Lung (tissue), 12 donors: ENCODE measurements around the gene SLC25A26. TPM values are rescaled to one million over a fixed set of nuclear protein-coding genes. Genes with fewer than 3 reads are reported as not detected.
"Not testable (repeated sequence)": the region's sequence is repeated elsewhere in the genome, so short reads cannot be mapped to it uniquely, and the experiment has no call there.

Experiments used
- ATAC-seq: fragments of 200-7000 bp; cut with Tn5 transposase; one replicate; pipeline ENCODE4 v1.9.1; 2020; ENCODE audit warnings: moderate number of reproducible peaks; ENCODE audit not compliant: insufficient read depth, low FRiP score
- DNase-seq, 3 donors: peaks; one replicate each; pipeline ENCODE4 v3.0.0-alpha.2; 2013 to 2017
- H3K27ac ChIP-seq, 2 donors: one replicate each; pipeline ENCODE4 v1.5.1; 2013; ENCODE audit warnings: mild to moderate bottlenecking in 2 of 2, moderate library complexity in 2 of 2, control low read depth in 1 of 2, inconsistent platforms in 1 of 2, low read depth in 1 of 2, low read length in 1 of 2
- H3K27me3 ChIP-seq, 3 donors: one replicate each; pipeline ENCODE4 v1.5.1; 2013; ENCODE audit warnings: low read length in 2 of 3; ENCODE audit not compliant: control insufficient read depth in 3 of 3, insufficient read depth in 3 of 3
- H3K36me3 ChIP-seq, 4 donors: one replicate each; pipeline ENCODE4 v1.5.1; 2013; ENCODE audit warnings: low read length in 4 of 4, mild to moderate bottlenecking in 1 of 4, moderate library complexity in 1 of 4; ENCODE audit not compliant: control insufficient read depth in 4 of 4, insufficient read depth in 4 of 4
- H3K4me1 ChIP-seq, 5 donors: one replicate each; pipeline ENCODE4 v1.5.1; 2013; ENCODE audit warnings: low read length in 5 of 5, mild to moderate bottlenecking in 2 of 5, moderate library complexity in 1 of 5; ENCODE audit not compliant: control insufficient read depth in 5 of 5, insufficient read depth in 5 of 5
- H3K4me3 ChIP-seq: one replicate; pipeline ENCODE4 v1.5.1; 2013; ENCODE audit warnings: mild to moderate bottlenecking, control low read depth, moderate library complexity
- H3K9ac ChIP-seq, 2 donors: one replicate each; pipeline ENCODE4 v1.5.1; 2013; ENCODE audit warnings: low read length in 2 of 2, control low read depth in 1 of 2; ENCODE audit not compliant: insufficient read depth in 1 of 2
- H3K9me3 ChIP-seq, 4 donors: one replicate each; pipeline ENCODE4 v1.5.1; 2013; ENCODE audit warnings: low read length in 3 of 4, mild to moderate bottlenecking in 1 of 4, moderate library complexity in 1 of 4; ENCODE audit not compliant: control insufficient read depth in 4 of 4, insufficient read depth in 3 of 4
- WGBS, 2 donors: extraction: QIAGEN DNeasy Blood & Tissue Kit; methylation state at CpG; one replicate each; pipeline ENCODE4 v1.1.7; 2013; 5-methylcytosine and 5-hydroxymethylcytosine counted together
- polyA plus RNA-seq, 2 donors: library from polyadenylated mRNA; stranded (reverse); fragments of 200-250 nt; gene quantifications; one replicate each; pipeline ENCODE4 v1.2.1, GENCODE V29; 2013
- total RNA-seq, 2 donors: library from RNA; depleted of rRNA in 1 of 2; stranded (reverse); fragments of >200 nt in 1 of 2; gene quantifications; one replicate each; pipeline ENCODE4 v1.2.1, GENCODE V29; 2014 to 2021
- TF ChIP-seq, protein P1 (sequence below): IDR thresholded peaks from 2 replicates; pipeline ENCODE4 v1.5.1; 2012; ENCODE audit warnings: mild to moderate bottlenecking; ENCODE audit errors: control extremely low read depth, extremely low read depth
- donor health status: control.
- donor health status: control.
- donor health status: Bipolar disorder and iron deficiency.
- donor health status: healthy.
- donor health status: DM: yes; HTN: yes; CAD: no.

Gene SLC25A26
- total and polyA plus RNA-seq, 4 donors = 10.4 to 18.0 (median 14.9) TPM

DNA sequence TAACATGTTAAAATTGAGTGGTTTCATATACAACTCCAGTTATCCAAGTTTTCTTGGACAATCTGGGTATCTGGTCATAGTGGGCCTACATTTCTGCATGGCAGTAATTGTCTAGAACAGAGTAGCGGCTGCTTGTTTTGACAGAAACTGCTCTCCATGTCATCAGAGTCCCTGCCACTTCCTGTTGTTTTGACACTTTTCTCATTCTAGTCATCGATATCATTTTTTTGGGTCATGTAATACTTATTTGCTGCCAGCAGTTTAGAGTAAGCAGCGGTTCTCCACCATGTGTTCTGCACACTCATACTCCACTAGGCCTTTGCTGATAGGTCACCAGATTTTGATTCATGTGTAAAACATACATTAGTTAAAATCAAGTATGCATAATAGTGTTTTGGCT, 81.5 kb downstream of the SLC25A26 start:
- H3K9me3 ChIP-seq = no peaks in the 10 kb centered on the region
- H3K36me3 ChIP-seq = no peaks in the 10 kb centered on the region
- TF ChIP-seq, protein P1, sequence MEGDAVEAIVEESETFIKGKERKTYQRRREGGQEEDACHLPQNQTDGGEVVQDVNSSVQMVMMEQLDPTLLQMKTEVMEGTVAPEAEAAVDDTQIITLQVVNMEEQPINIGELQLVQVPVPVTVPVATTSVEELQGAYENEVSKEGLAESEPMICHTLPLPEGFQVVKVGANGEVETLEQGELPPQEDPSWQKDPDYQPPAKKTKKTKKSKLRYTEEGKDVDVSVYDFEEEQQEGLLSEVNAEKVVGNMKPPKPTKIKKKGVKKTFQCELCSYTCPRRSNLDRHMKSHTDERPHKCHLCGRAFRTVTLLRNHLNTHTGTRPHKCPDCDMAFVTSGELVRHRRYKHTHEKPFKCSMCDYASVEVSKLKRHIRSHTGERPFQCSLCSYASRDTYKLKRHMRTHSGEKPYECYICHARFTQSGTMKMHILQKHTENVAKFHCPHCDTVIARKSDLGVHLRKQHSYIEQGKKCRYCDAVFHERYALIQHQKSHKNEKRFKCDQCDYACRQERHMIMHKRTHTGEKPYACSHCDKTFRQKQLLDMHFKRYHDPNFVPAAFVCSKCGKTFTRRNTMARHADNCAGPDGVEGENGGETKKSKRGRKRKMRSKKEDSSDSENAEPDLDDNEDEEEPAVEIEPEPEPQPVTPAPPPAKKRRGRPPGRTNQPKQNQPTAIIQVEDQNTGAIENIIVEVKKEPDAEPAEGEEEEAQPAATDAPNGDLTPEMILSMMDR = no peak
- ATAC-seq = no peak
- no peak for DNase-seq
- H3K27ac ChIP-seq = no peak overlapping the region
- H3K4me3 ChIP-seq = no peak overlapping the region
- H3K4me1 ChIP-seq = peaks cover 0 to 33% (median 7%) of the 10 kb centered on the region in 5 donors
- 72 to 73% methylated on average over 3 of the region's 3 CpGs for WGBS, 2 donors
- no peak overlapping the region for H3K9ac ChIP-seq
- no peaks in the 10 kb centered on the region for H3K27me3 ChIP-seq

DNA sequence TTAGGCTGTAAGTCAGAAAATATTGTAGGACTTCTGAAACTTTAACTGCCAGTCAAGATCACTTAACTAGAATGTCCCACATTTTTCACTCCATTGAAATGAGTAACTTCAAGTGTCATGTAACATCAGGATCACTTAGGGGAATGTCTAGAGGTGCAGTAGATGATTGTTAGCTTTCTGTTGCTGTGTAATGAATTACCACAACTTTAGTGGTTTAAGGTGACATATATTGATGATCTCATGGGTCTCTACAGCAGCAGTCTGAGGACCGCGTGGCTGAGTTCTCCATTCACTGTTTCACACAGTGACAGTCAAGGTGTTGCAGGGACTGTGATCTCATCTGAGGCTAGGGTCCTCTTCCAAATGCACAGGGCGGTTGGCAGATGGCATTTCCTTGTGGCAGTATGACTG, 82.7 kb downstream of the SLC25A26 start:
- no peak overlapping the region for H3K4me3 ChIP-seq
- TF ChIP-seq, protein P1 = no peak
- ATAC-seq (no peak), DNase-seq (no peak)
- WGBS, 2 donors = 81 to 89% methylated on average over 3 of the region's 3 CpGs
- peaks cover 0 to 25% (median 7%) of the 10 kb centered on the region in 5 donors for H3K4me1 ChIP-seq
- H3K9ac ChIP-seq = no peak overlapping the region
- H3K9me3 ChIP-seq = no peaks in the 10 kb centered on the region
- H3K27ac ChIP-seq = peak overlapping the region in 1 of 2 donors; percentile 28
- no peaks in the 10 kb centered on the region for H3K27me3 ChIP-seq
- H3K36me3 ChIP-seq = no peaks in the 10 kb centered on the region

DNA sequence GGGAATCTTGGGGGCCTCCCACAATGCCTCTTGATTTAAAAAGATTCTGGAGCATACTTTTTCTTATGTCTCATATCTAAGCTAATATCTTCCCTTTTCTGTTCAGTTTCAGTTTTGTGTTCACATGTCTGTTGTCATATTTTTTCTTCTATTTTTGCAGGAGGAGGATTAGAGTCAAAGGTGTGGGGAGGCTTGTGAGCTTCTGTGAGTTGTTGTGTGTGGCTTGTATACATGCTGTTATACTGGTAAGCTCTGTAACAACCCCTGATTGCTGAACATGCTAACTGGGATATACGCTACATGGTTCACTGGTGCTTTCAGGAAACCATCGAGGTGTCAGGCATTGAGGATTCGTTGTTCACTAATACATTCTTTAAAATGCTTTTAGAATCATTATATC, 83.5 kb downstream of the SLC25A26 start:
- H3K36me3 ChIP-seq = no peaks in the 10 kb centered on the region
- ATAC-seq (no peak), DNase-seq (no peak)
- H3K4me3 ChIP-seq = no peak overlapping the region
- 90 to 91% methylated on average over 3 of the region's 3 CpGs for WGBS, 2 donors
- H3K4me1 ChIP-seq = peaks cover 0 to 19% (median 3%) of the 10 kb centered on the region in 5 donors
- no peaks in the 10 kb centered on the region for H3K9me3 ChIP-seq
- TF ChIP-seq, protein P1 = no peak
- H3K27ac ChIP-seq = no peak overlapping the region
- no peak overlapping the region for H3K9ac ChIP-seq
- H3K27me3 ChIP-seq = no peaks in the 10 kb centered on the region

DNA sequence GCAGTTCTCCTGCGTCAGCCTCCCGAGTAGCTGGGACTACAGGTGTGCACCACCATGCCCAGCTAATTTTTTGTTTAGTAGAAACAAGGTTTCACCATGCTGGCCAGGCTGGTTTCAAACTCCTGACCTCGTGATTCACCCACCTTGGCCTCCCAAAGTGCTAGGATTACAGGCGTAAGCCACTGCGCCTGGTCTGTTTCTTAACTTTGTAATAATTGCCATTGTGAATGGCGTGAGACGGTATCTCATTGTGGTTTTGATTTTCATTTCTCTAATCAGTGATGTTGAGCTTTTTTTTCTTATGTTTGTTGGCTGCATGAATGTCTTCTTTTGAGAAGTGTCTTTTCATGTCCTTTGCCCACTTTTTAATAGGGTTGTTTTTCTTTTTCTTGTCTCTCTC, 85.3 kb downstream of the SLC25A26 start:
- not testable (repeated sequence) for DNase-seq, H3K27me3 ChIP-seq, H3K4me3 ChIP-seq, H3K9ac ChIP-seq, H3K36me3 ChIP-seq, ATAC-seq, H3K9me3 ChIP-seq, H3K27ac ChIP-seq
- WGBS, 2 donors = 94 to 96% methylated on average over 7 of the region's 7 CpGs
- peaks cover 0 to 11% (median 0%) of the 10 kb centered on the region in 5 donors for H3K4me1 ChIP-seq

DNA sequence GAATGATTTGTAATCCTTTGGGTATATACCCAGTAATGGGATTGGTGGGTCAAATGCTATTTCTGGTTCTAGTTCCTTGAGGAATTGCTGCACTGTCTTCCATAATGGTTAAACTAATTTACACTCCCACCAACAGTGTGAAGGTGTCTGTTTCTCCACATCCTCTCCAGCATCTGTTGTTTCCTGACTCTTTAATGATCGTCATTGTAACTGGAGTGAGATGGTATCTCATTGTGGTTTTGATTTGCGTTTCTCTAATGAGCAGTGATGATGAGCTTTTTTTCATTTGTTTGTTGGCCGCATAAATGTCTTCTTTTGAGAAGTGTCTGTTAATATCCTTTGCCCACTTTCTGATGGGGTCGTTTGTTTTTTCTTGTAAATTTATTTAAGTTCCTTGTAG, 86.2 kb downstream of the SLC25A26 start:
- H3K9ac ChIP-seq, H3K27me3 ChIP-seq, H3K36me3 ChIP-seq, H3K9me3 ChIP-seq, H3K27ac ChIP-seq, DNase-seq, H3K4me1 ChIP-seq, H3K4me3 ChIP-seq, ATAC-seq: not testable (repeated sequence)
- 65 to 68% methylated on average over 4 of the region's 4 CpGs for WGBS, 2 donors
